Measurements from ENCODE around the gene RPL36A.

The RPL36A gene

GRCh38 chrX:101416691-101417090 lies 25.9 kb downstream of the RPL36A start:
- Histone ChIP-seq H3K9ac (ENCODE audit: low read depth, low read length) (no peak overlapping the region), H3K36me3 (ENCODE audit: insufficient read depth, low read depth, low read length) (peaks cover 25% of the 10 kb centered on the region), H3K4me1 (ENCODE audit: insufficient read depth, low read length) (no peaks in the 10 kb centered on the region; the same call in 1 of the 2 replicates), H3K27ac (ENCODE audit: low read length) (no peak overlapping the region), H3K9me3 (ENCODE audit: insufficient read depth, low read depth, low read length) (no peaks in the 10 kb centered on the region), H3K4me3 (ENCODE audit: low read length) (no peak overlapping the region), H3K27me3 (ENCODE audit: insufficient read depth, low read length) (no peaks in the 10 kb centered on the region)

- no peaks in the 10 kb centered on the region; the same call in 1 of the 2 replicates for H3K4me1 ChIP-seq (ENCODE audit: insufficient read depth, low read length)
- no peak overlapping the region for H3K9ac ChIP-seq (ENCODE audit: low read depth, low read length)
- H3K27ac ChIP-seq (ENCODE audit: low read length) = no peak overlapping the region
- H3K27me3 ChIP-seq (ENCODE audit: insufficient read depth, low read length) = no peaks in the 10 kb centered on the region
- H3K36me3 ChIP-seq (ENCODE audit: insufficient read depth, low read depth, low read length) = peaks cover 20% of the 10 kb centered on the region
- H3K9me3 ChIP-seq (ENCODE audit: insufficient read depth, low read depth, low read length) = no peaks in the 10 kb centered on the region
- no peak overlapping the region for H3K4me3 ChIP-seq (ENCODE audit: low read length)
Observed at GRCh38 chrX:101417190-101417589, 26.4 kb downstream of the RPL36A start.

GRCh38 chrX:101417981-101418841 lies 27.4 kb downstream of the RPL36A start:
- H3K9me3 ChIP-seq (ENCODE audit: insufficient read depth, low read depth, low read length) = no peaks in the 10 kb centered on the region
- H3K27me3 ChIP-seq (ENCODE audit: insufficient read depth, low read length) = no peaks in the 10 kb centered on the region
- H3K4me1 ChIP-seq (ENCODE audit: insufficient read depth, low read length) = no peaks in the 10 kb centered on the region; the same call in 1 of the 2 replicates
- peak overlapping the region; percentile 89 for H3K9ac ChIP-seq (ENCODE audit: low read depth, low read length)
- peak overlapping the region; percentile 73 for H3K4me3 ChIP-seq (ENCODE audit: low read length)
- peak overlapping the region; percentile 91 for H3K27ac ChIP-seq (ENCODE audit: low read length)
- peaks cover 10% of the 10 kb centered on the region for H3K36me3 ChIP-seq (ENCODE audit: insufficient read depth, low read depth, low read length)

GRCh38 chrX:101419489-101419888 lies 28.7 kb downstream of the RPL36A start:
- no peaks in the 10 kb centered on the region for H3K9me3 ChIP-seq (ENCODE audit: insufficient read depth, low read depth, low read length)
- H3K9ac ChIP-seq (ENCODE audit: low read depth, low read length) = no peak overlapping the region
- H3K36me3 ChIP-seq (ENCODE audit: insufficient read depth, low read depth, low read length) = peaks cover 8% of the 10 kb centered on the region
- no peaks in the 10 kb centered on the region; the same call in 1 of the 2 replicates for H3K4me1 ChIP-seq (ENCODE audit: insufficient read depth, low read length)
- no peaks in the 10 kb centered on the region for H3K27me3 ChIP-seq (ENCODE audit: insufficient read depth, low read length)
- H3K4me3 ChIP-seq (ENCODE audit: low read length) = no peak overlapping the region
- no peak overlapping the region for H3K27ac ChIP-seq (ENCODE audit: low read length)

- Histone ChIP-seq H3K27me3 (ENCODE audit: insufficient read depth, low read length) (no peaks in the 10 kb centered on the region), H3K9ac (ENCODE audit: low read depth, low read length) (no peak overlapping the region), H3K9me3 (ENCODE audit: insufficient read depth, low read depth, low read length) (no peaks in the 10 kb centered on the region), H3K4me1 (ENCODE audit: insufficient read depth, low read length) (no peaks in the 10 kb centered on the region), H3K36me3 (ENCODE audit: insufficient read depth, low read depth, low read length) (peaks cover 43% of the 10 kb centered on the region), H3K27ac (ENCODE audit: low read length) (no peak overlapping the region), H3K4me3 (ENCODE audit: low read length) (no peak overlapping the region)
Observed at GRCh38 chrX:101427954-101428353, 37.1 kb downstream of the RPL36A start.

- H3K9me3 ChIP-seq (ENCODE audit: insufficient read depth, low read depth, low read length) = no peaks in the 10 kb centered on the region; the same call in 1 of the 2 replicates
- no peaks in the 10 kb centered on the region for H3K4me1 ChIP-seq (ENCODE audit: insufficient read depth, low read length)
- no peak overlapping the region for H3K9ac ChIP-seq (ENCODE audit: low read depth, low read length)
- H3K36me3 ChIP-seq (ENCODE audit: insufficient read depth, low read depth, low read length) = peaks cover 34% of the 10 kb centered on the region
- H3K4me3 ChIP-seq (ENCODE audit: low read length) = no peak overlapping the region
- H3K27ac ChIP-seq (ENCODE audit: low read length) = no peak overlapping the region
- H3K27me3 ChIP-seq (ENCODE audit: insufficient read depth, low read length) = no peaks in the 10 kb centered on the region
Observed at GRCh38 chrX:101429934-101430333, 39.1 kb downstream of the RPL36A start.

GRCh38 chrX:101430457-101431078 lies 39.8 kb downstream of the RPL36A start:
- H3K9me3 ChIP-seq (ENCODE audit: insufficient read depth, low read depth, low read length) = no peaks in the 10 kb centered on the region; the same call in 1 of the 2 replicates
- no peak overlapping the region for H3K27ac ChIP-seq (ENCODE audit: low read length)
- H3K27me3 ChIP-seq (ENCODE audit: insufficient read depth, low read length) = no peaks in the 10 kb centered on the region
- no peak overlapping the region for H3K4me3 ChIP-seq (ENCODE audit: low read length)
- H3K9ac ChIP-seq (ENCODE audit: low read depth, low read length) = no peak overlapping the region
- H3K36me3 ChIP-seq (ENCODE audit: insufficient read depth, low read depth, low read length) = peaks cover 34% of the 10 kb centered on the region
- no peaks in the 10 kb centered on the region for H3K4me1 ChIP-seq (ENCODE audit: insufficient read depth, low read length)

- H3K36me3 ChIP-seq (ENCODE audit: insufficient read depth, low read depth, low read length) = peaks cover 17% of the 10 kb centered on the region
- no peak overlapping the region for H3K27ac ChIP-seq (ENCODE audit: low read length)
- H3K27me3 ChIP-seq (ENCODE audit: insufficient read depth, low read length) = no peaks in the 10 kb centered on the region
- H3K9me3 ChIP-seq (ENCODE audit: insufficient read depth, low read depth, low read length) = no peaks in the 10 kb centered on the region
- no peak overlapping the region for H3K9ac ChIP-seq (ENCODE audit: low read depth, low read length)
- H3K4me1 ChIP-seq (ENCODE audit: insufficient read depth, low read length) = no peaks in the 10 kb centered on the region
- no peak overlapping the region for H3K4me3 ChIP-seq (ENCODE audit: low read length)
Observed at GRCh38 chrX:101442085-101442484, 51.3 kb downstream of the RPL36A start.
